ENCODE data around the gene IFNK.

DNA sequence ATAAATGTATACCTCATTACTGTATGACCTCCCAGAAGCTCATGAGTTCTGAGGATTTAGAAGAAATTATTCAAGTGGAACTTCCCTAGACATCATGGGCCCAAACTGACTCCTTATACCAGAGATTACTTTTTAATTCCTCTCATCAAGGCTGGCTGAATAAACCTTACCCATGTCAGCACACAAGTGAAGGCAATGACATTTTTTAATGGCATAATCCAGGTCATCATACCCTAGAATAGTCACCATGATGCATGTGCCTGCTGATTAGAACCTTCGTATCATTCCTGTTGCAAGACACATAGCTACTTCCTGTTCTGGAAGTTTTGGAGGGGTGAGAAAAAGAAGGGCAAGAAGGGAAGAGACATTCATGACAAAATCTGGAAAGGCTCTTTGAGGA is 49.8 kb upstream of the IFNK start:
- TF ChIP-seq CTCF (IDR thresholded peaks at IDR 0.05) (no peak), REST (IDR thresholded peaks at IDR 0.05; ENCODE audit: low read depth, low read length) (no peak), SMC3 (IDR thresholded peaks at IDR 0.05; ENCODE audit: low read depth, low read length) (no peak), JUND (IDR thresholded peaks at IDR 0.05) (no peak), RXRA (IDR thresholded peaks at IDR 0.05; ENCODE audit: borderline replicate concordance, low read depth) (no peak), NFIC (IDR thresholded peaks at IDR 0.05; ENCODE audit: borderline replicate concordance) (no peak), TEAD4 (IDR thresholded peaks at IDR 0.05; ENCODE audit: borderline replicate concordance, insufficient read depth) (no peak), CHD2 (IDR thresholded peaks at IDR 0.05; ENCODE audit: low read length, partially characterized antibody) (no peak)
- TF ChIP-seq, protein P1, sequence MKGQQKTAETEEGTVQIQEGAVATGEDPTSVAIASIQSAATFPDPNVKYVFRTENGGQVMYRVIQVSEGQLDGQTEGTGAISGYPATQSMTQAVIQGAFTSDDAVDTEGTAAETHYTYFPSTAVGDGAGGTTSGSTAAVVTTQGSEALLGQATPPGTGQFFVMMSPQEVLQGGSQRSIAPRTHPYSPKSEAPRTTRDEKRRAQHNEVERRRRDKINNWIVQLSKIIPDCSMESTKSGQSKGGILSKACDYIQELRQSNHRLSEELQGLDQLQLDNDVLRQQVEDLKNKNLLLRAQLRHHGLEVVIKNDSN (IDR thresholded peaks at IDR 0.05; ENCODE audit: borderline replicate concordance, low read depth): no peak
